ENCODE results near the gene GPR176.

DNA sequence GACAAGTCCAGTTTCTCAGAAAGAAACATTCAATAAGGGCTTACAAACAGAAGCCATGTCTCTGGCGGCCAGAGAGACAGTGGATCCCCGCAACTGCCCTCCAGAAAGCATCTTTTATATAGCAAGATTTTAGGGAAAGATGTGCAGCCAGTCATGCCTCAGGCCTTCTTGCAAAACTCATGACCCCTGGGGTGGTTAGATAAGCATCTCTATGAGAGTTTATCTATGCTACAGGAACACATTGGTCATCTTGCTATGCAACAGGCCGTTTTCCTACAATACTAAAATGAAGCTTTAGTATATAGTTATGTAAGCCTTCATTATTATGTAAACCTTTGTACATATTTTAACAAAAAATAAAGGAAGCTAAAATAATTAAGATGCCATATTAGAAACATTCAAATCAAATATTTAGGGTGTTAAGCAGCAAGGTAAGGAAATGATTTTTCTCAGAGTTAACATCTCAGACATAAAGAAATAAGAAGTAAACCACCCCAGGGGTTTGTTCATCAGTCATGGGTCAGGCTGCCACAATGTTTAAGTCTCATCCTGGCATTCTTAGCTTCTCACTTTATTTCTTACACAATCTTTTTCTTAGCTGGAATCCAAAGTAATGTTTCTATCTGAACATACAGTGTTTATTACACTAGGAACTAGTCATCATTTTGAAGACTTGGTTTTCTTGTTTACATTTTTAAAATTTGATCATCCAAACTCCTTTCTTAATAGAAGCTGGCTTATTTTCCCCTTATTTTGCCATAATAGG is 131.1 kb downstream of the GPR176 start:
- TF ChIP-seq, protein P1, sequence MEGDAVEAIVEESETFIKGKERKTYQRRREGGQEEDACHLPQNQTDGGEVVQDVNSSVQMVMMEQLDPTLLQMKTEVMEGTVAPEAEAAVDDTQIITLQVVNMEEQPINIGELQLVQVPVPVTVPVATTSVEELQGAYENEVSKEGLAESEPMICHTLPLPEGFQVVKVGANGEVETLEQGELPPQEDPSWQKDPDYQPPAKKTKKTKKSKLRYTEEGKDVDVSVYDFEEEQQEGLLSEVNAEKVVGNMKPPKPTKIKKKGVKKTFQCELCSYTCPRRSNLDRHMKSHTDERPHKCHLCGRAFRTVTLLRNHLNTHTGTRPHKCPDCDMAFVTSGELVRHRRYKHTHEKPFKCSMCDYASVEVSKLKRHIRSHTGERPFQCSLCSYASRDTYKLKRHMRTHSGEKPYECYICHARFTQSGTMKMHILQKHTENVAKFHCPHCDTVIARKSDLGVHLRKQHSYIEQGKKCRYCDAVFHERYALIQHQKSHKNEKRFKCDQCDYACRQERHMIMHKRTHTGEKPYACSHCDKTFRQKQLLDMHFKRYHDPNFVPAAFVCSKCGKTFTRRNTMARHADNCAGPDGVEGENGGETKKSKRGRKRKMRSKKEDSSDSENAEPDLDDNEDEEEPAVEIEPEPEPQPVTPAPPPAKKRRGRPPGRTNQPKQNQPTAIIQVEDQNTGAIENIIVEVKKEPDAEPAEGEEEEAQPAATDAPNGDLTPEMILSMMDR (conservative IDR thresholded peaks at IDR 0.05), result no peak
- TF ChIP-seq ZFX (IDR thresholded peaks at IDR 0.05), result no peak
